Stimulated activated CD4-positive, alpha-beta T cell treated with anti-CD3 and anti-CD28 coated beads, Interleukin-4, amount 100 ng/mL, for 1 hour (primary cell): ENCODE results near the gene MGARP.

Source experiments
- DNase-seq: peaks from one replicate; pipeline ENCODE4 v3.0.0-alpha.2; 2020

The MGARP gene

DNA sequence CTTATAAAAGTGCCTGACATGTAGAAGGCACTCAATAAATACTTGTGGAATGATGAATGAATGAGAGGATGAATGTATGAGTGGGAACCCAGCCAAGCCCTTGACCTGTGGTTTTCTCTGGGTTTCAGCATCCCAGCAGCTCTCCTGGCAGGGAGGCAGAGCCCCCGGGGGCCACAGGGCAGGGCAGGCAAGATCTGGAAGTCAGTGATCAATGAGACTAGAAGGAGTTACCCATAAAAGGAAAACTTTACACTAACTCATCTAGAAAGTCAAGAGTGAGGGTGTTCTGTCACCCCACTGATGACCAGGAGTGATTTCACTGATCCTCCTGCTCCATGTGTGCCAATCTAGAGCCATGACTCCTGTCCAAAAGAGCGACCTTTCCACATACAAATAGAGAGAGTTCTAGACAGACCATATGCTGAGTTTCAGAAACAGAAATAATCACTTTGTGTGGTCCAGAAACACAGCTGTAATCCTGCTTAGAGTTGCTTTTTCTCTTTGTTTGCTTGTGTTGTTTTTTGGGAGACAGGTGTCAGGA, 37.4 kb downstream of the MGARP start:
- no peak for DNase-seq

GRCh38 chr4:139241784-139242151, 38.3 kb downstream of the MGARP start:
- DNase-seq, result no peak

GRCh38 chr4:139241086-139241783, 38.8 kb downstream of the MGARP start:
- no peak for DNase-seq

- no peak for DNase-seq
These were observed 40.8 kb downstream of the MGARP start for GRCh38 chr4:139239127-139239772.

DNA sequence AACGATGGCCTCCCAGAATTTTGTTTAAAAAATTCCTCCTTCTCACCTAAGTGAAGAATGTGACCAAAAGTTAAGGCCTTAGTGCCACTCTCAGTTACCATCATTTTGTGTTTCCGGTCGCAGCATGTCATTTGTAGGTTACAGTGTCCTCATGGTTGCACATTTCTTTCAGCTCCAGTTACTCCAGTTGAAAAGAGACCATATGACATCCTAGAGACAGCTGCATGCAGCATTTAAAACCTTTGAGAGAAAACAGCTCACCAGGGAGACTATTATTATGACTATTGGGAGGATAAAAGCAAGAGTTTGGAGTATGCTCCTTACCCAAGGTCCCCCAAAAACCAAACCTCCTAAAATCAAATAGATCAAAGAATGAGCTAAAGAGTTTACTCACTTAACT, 45.8 kb downstream of the MGARP start:
- no peak for DNase-seq

GRCh38 chr4:139229534-139230039, 50.4 kb downstream of the MGARP start:
- no peak for DNase-seq

DNA sequence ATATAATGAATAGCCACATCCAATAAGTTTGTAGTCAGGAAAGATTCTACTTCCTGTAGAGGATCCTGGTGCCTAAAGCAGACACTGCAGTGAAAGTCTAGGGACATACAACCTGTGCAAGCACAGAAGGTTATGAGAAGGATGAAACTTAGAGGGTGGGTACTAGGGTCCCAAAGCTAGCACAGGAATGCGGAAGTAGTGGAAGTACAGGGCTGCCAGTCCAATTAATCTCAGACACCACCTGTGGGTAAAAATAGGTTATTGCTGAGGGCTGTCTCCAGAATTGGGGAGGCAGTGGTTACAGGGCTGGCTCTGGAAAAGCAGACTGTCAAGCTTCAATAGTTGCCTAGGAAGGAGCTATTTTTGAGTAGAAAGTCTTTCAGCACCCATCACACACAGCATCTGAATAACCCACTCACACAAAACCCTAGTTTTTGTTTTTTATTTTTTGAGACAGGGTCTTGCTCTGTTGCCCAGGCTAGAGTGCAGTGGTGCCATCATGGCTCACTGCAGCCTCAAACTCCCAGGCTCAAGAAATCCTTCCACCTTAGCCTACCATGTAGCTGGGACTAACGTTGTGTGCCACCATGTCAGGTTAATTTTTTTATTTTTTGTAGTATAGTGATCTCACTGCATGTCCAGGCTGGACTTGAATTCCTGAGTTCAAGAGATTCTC, 52.2 kb downstream of the MGARP start:
- DNase-seq, result no peak

- no peak for DNase-seq
These were observed 56.2 kb downstream of the MGARP start for GRCh38 chr4:139223682-139224317.

DNA sequence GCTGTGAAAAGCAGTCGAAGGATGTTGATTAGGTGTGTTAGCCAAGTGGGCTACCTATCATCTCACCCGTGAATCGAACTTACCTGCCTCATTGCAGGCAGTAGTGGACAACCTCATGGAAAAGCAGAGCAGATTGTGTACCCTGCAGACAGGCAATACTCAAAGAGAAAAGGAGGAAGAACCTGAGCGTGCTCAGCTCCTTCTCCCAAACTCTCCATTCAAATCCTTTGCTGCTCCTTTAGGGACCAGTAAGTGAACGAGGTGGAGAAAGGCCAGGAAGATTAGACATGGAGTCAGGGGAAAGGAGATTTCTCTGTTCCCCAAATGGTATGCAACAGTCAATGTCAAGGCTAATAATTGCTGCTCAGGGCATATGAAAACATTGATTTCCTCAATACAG, 57.8 kb downstream of the MGARP start:
- no peak for DNase-seq

DNA sequence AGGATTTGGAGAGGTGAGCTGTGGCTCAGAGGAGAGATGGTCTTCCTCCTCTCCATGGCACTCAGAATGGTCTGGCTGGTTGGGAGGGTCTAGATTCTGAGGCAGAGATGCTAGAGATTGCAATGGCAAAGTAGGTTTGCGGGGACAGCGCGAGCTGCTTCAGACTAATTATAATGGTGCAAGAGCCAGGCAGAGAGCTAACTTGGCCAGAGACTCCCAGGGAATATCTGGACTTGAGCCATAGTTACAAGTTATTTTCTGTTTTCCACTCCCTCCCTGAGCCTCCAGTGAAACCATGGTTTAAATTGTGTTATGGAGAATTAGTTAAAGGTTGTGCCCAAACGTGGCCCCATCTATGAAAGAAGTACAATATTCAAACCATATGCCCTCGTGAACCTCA, 58.3 kb downstream of the MGARP start:
- DNase-seq, result no peak

- DNase-seq, result no peak
These were observed 60.5 kb downstream of the MGARP start for GRCh38 chr4:139219450-139220055.
